ENCODE data around the gene CD160. TPM values are rescaled to one million over a fixed set of nuclear protein-coding genes. Genes with fewer than 3 reads are reported as not detected.

The CD160 gene
- total RNA-seq, 1 experiment from 2014 or later = not detected

DNA sequence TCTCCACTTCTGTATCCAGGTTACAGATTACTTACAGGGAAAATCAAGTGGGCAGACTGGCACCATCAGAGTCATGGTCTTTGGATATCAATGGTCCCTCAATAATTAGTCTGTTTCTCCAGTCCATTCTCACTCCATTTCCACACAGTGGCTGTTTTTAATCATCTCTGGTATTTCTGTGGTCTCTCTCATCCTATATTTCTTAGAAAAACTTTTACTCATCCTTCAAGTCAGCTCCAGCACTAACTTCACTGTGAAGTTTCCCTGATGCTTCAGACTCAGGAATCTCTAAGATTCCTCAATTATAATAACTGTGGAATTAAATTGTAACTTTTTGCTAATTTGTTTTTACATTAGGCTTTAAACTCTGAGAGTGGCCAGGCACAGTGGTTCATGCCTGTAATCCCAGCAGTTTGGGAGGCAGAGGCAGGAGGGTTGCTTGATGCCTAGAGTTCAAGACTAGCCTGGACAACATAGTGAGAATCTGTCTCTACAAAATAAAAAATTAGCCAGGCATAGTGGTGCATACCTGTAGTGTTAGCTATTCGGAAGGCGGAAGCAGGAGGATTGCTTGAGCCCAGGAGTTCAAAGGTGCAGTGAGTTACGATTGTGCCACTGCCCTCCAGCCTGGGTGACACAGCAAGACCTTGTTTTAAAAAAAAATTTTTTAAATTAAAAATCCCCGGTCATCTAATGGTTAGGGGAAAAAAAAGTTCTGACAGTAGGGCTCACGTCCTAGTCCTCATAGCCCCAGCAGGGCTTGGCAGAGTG is 10.6 kb downstream of the CD160 start:
- no TSS peak for BruUV-seq (replicated peaks)
- Histone ChIP-seq H3K4me3 (ENCODE audit: low read depth in 2 of 2, low read length in 2 of 2) (no peak overlapping the region), H3K27ac (ENCODE audit: low read length) (no peak overlapping the region), H3K9me3 (ENCODE audit: control insufficient read depth, insufficient read depth, low read depth, low read length) (no peaks in the 10 kb centered on the region), H3K27me3 (ENCODE audit: control insufficient read depth, insufficient read depth, low read length) (no peaks in the 10 kb centered on the region), H3K4me1 (ENCODE audit: control insufficient read depth, insufficient read depth, low read length) (no peaks in the 10 kb centered on the region), H3K36me3 (ENCODE audit: control insufficient read depth, insufficient read depth, low read length) (no peaks in the 10 kb centered on the region)
- DNase-seq (ENCODE audit: low read depth, low spot score) (no peak), ATAC-seq (no peak)
- ChIA-PET POLR2A (no interaction called here), CTCF (no interaction called here)
- intact Hi-C loops (cut with micrococcal nuclease; ENCODE audit: unreplicated experiment) (no loop called here), in situ Hi-C loops (cut with HindIII; ENCODE audit: low pct_unique_long_range_greater_than_20kb, low sequenced_read_pairs) (no loop called here)
- no peak for TF ChIP-seq TCF7L2 (IDR thresholded peaks at IDR 0.05; ENCODE audit: low read depth, low read length)
- TF ChIP-seq, protein P1, sequence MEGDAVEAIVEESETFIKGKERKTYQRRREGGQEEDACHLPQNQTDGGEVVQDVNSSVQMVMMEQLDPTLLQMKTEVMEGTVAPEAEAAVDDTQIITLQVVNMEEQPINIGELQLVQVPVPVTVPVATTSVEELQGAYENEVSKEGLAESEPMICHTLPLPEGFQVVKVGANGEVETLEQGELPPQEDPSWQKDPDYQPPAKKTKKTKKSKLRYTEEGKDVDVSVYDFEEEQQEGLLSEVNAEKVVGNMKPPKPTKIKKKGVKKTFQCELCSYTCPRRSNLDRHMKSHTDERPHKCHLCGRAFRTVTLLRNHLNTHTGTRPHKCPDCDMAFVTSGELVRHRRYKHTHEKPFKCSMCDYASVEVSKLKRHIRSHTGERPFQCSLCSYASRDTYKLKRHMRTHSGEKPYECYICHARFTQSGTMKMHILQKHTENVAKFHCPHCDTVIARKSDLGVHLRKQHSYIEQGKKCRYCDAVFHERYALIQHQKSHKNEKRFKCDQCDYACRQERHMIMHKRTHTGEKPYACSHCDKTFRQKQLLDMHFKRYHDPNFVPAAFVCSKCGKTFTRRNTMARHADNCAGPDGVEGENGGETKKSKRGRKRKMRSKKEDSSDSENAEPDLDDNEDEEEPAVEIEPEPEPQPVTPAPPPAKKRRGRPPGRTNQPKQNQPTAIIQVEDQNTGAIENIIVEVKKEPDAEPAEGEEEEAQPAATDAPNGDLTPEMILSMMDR (IDR thresholded peaks at IDR 0.05) = no peak
- no peak for TF ChIP-seq POLR2AphosphoS5 (IDR thresholded peaks at IDR 0.05; ENCODE audit: low read depth, low read length)
- TF ChIP-seq SIN3A (IDR thresholded peaks at IDR 0.05; ENCODE audit: borderline replicate concordance, insufficient read depth, low read depth, low read length) = no peak
- TF ChIP-seq, protein P2, sequence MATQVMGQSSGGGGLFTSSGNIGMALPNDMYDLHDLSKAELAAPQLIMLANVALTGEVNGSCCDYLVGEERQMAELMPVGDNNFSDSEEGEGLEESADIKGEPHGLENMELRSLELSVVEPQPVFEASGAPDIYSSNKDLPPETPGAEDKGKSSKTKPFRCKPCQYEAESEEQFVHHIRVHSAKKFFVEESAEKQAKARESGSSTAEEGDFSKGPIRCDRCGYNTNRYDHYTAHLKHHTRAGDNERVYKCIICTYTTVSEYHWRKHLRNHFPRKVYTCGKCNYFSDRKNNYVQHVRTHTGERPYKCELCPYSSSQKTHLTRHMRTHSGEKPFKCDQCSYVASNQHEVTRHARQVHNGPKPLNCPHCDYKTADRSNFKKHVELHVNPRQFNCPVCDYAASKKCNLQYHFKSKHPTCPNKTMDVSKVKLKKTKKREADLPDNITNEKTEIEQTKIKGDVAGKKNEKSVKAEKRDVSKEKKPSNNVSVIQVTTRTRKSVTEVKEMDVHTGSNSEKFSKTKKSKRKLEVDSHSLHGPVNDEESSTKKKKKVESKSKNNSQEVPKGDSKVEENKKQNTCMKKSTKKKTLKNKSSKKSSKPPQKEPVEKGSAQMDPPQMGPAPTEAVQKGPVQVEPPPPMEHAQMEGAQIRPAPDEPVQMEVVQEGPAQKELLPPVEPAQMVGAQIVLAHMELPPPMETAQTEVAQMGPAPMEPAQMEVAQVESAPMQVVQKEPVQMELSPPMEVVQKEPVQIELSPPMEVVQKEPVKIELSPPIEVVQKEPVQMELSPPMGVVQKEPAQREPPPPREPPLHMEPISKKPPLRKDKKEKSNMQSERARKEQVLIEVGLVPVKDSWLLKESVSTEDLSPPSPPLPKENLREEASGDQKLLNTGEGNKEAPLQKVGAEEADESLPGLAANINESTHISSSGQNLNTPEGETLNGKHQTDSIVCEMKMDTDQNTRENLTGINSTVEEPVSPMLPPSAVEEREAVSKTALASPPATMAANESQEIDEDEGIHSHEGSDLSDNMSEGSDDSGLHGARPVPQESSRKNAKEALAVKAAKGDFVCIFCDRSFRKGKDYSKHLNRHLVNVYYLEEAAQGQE (IDR thresholded peaks at IDR 0.05; ENCODE audit: insufficient read depth in 1 of 2, low read depth in 2 of 2, low read length in 1 of 2) = no peak

DNA sequence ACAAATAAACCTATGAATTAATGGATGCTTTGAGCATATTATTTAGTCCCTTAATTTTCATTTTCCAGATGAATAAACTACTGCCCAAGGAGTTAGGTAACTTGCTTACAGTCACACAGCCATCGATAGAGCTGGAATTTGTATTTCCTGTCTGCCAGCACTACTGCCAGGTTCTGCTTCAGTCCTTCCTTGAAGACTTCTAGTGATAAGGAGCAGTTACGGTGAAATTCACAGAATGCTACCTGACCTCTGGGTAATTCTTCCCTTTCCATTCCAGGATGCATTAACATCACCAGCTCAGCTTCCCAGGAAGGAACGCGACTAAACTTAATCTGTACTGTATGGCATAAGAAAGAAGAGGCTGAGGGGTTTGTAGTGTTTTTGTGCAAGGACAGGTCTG is 11.2 kb downstream of the CD160 start:
- Histone ChIP-seq H3K27me3 (ENCODE audit: control insufficient read depth, insufficient read depth, low read length) (no peaks in the 10 kb centered on the region), H3K9me3 (ENCODE audit: control insufficient read depth, insufficient read depth, low read depth, low read length) (no peaks in the 10 kb centered on the region), H3K4me3 (ENCODE audit: low read depth in 2 of 2, low read length in 2 of 2) (no peak overlapping the region), H3K4me1 (ENCODE audit: control insufficient read depth, insufficient read depth, low read length) (no peaks in the 10 kb centered on the region), H3K27ac (ENCODE audit: low read length) (no peak overlapping the region), H3K36me3 (ENCODE audit: control insufficient read depth, insufficient read depth, low read length) (no peaks in the 10 kb centered on the region)
- ChIA-PET POLR2A (no interaction called here), CTCF (no interaction called here)
- no peak for ATAC-seq
- no peak for DNase-seq (ENCODE audit: low read depth, low spot score)
- intact Hi-C loops (cut with micrococcal nuclease; ENCODE audit: unreplicated experiment) = no loop called here
- BruUV-seq (replicated peaks) = no TSS peak
- TF ChIP-seq TCF7L2 (IDR thresholded peaks at IDR 0.05; ENCODE audit: low read depth, low read length) (no peak), POLR2AphosphoS5 (IDR thresholded peaks at IDR 0.05; ENCODE audit: low read depth, low read length) (no peak)
- in situ Hi-C loops (cut with HindIII; ENCODE audit: low pct_unique_long_range_greater_than_20kb, low sequenced_read_pairs) = no loop called here

DNA sequence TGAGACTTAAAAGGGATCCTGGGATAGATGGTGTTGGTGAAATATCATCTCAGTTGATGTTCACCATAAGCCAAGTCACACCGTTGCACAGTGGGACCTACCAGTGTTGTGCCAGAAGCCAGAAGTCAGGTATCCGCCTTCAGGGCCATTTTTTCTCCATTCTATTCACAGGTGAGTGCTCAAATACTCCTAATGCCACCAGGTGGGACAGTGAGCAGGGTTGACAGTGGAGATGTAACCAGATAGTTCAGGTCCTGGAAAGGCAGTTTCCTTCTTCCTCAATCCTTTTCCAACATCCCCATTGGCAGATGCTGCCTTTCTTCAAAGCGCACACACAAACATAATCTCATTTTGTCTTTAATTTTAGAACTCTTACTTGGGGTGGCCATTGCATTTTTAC is 11.6 kb downstream of the CD160 start:
- POLR2A ChIA-PET = no interaction called here
- no peaks in the 10 kb centered on the region for H3K27me3 ChIP-seq (ENCODE audit: control insufficient read depth, insufficient read depth, low read length)
- no peaks in the 10 kb centered on the region for H3K36me3 ChIP-seq (ENCODE audit: control insufficient read depth, insufficient read depth, low read length)
- DNase-seq (ENCODE audit: low read depth, low spot score) = no peak
- TF ChIP-seq SIN3A (IDR thresholded peaks at IDR 0.05; ENCODE audit: borderline replicate concordance, insufficient read depth, low read depth, low read length) (no peak), POLR2AphosphoS5 (IDR thresholded peaks at IDR 0.05; ENCODE audit: low read depth, low read length) (no peak), TCF7L2 (IDR thresholded peaks at IDR 0.05; ENCODE audit: low read depth, low read length) (no peak)
- TF ChIP-seq, protein P2 (IDR thresholded peaks at IDR 0.05; ENCODE audit: insufficient read depth in 1 of 2, low read depth in 2 of 2, low read length in 1 of 2) = no peak
- TF ChIP-seq, protein P1 (IDR thresholded peaks at IDR 0.05) = peak; percentile 19
- H3K4me3 ChIP-seq (ENCODE audit: low read depth in 2 of 2, low read length in 2 of 2) = no peak overlapping the region
- intact Hi-C loops (cut with micrococcal nuclease; ENCODE audit: unreplicated experiment) (no loop called here), in situ Hi-C loops (cut with HindIII; ENCODE audit: low pct_unique_long_range_greater_than_20kb, low sequenced_read_pairs) (no loop called here)
- H3K4me1 ChIP-seq (ENCODE audit: control insufficient read depth, insufficient read depth, low read length) = no peaks in the 10 kb centered on the region
- H3K9me3 ChIP-seq (ENCODE audit: control insufficient read depth, insufficient read depth, low read depth, low read length) = no peaks in the 10 kb centered on the region
- no peak overlapping the region for H3K27ac ChIP-seq (ENCODE audit: low read length)
- BruUV-seq (replicated peaks) = no TSS peak
- CTCF ChIA-PET = no interaction called here
- ATAC-seq = no peak
